ENCODE measurements around the gene FAM117A.

GRCh38 chr17:49690256-49690655 lies 73.7 kb downstream of the FAM117A start:
- no peak for TF ChIP-seq POLR2AphosphoS5 (IDR thresholded peaks at IDR 0.05; ENCODE audit: insufficient read depth, low read depth, low read length)
- TF ChIP-seq CTCF (IDR thresholded peaks at IDR 0.05; ENCODE audit: extremely low read depth in 1 of 2, insufficient read depth in 1 of 2, low read depth in 1 of 2, low read length in 2 of 2) = no peak

All from endothelial cell of umbilical vein (primary cell).